GM12878 (cell line): ENCODE results near the gene MATN1. TPM values are rescaled to one million over a fixed set of nuclear protein-coding genes. Genes with fewer than 3 reads are reported as not detected.

Experiments
- ASH2L ChIP-seq: fragments of 300-600, 200-600 bp; sonication (generic); IDR thresholded peaks from 2 replicates; pipeline ENCODE4 v1.6.1; 2017; ENCODE audit warnings: low read depth, mild to moderate bottlenecking, borderline replicate concordance
- ATF2 ChIP-seq: IDR thresholded peaks from 2 replicates; pipeline ENCODE4 v1.6.1; 2012; ENCODE audit warnings: low read length, inconsistent platforms
- BCLAF1 ChIP-seq: fragments of 450-650 bp; IDR thresholded peaks from 2 replicates; pipeline ENCODE4 v1.6.1; 2017; ENCODE audit warnings: antibody characterized with exemption, mild to moderate bottlenecking, moderate library complexity
- CHD2 ChIP-seq: IDR thresholded peaks from 2 replicates; pipeline ENCODE4 v1.6.1; 2011; ENCODE audit warnings: low read depth, low read length, improper control_type of control experiment, borderline replicate concordance
- DPF2 ChIP-seq: fragments of 450-650 bp; IDR thresholded peaks from 2 replicates; pipeline ENCODE4 v1.6.1; 2017; ENCODE audit warnings: mild to moderate bottlenecking
- ETV6 ChIP-seq, 2 experiments: fragments of 450-650 bp in 1 of 2; IDR thresholded peaks in 1 of 2; conservative IDR thresholded peaks in 1 of 2; 2 replicates each; pipeline ENCODE4 v1.6.1; 2014; ENCODE audit warnings: antibody characterized with exemption in 1 of 2, borderline replicate concordance in 1 of 2, low read depth in 1 of 2, mild to moderate bottlenecking in 1 of 2, moderate library complexity in 1 of 2
- FOXM1 ChIP-seq: IDR thresholded peaks from 2 replicates; pipeline ENCODE4 v1.6.1; 2012; ENCODE audit warnings: low read depth, mild to moderate bottlenecking, inconsistent platforms, low read length, moderate library complexity
- HDAC6 ChIP-seq: fragments of 200-600 bp; sonication (generic); IDR thresholded peaks from one replicate; pipeline ENCODE4 v1.8.0; 2017; ENCODE audit warnings: antibody characterized with exemption; ENCODE audit not compliant: unreplicated experiment
- JUND ChIP-seq: IDR thresholded peaks from 2 replicates; pipeline ENCODE4 v1.6.1; 2012; ENCODE audit warnings: low read depth, mild to moderate bottlenecking, low read length, improper control_type of control experiment, moderate library complexity
- MYC ChIP-seq: IDR thresholded peaks from 2 replicates; pipeline ENCODE4 v1.6.1; 2011; ENCODE audit warnings: mild to moderate bottlenecking, low read length, moderate library complexity, inconsistent platforms; ENCODE audit not compliant: insufficient read depth, insufficient replicate concordance, insufficient read length, severe bottlenecking
- NFIC ChIP-seq: IDR thresholded peaks from 2 replicates; pipeline ENCODE4 v1.6.1; 2012; ENCODE audit warnings: low read depth, mild to moderate bottlenecking, inconsistent platforms, low read length, moderate library complexity
- NFXL1 ChIP-seq: fragments of 450-650 bp; IDR thresholded peaks from 2 replicates; pipeline ENCODE4 v1.6.1; 2017; ENCODE audit warnings: antibody characterized with exemption, mild to moderate bottlenecking, borderline replicate concordance
- NFYA ChIP-seq: IDR thresholded peaks from 2 replicates; pipeline ENCODE4 v1.6.1; 2011; ENCODE audit warnings: low read depth, mild to moderate bottlenecking, low read length, improper control_type of control experiment, borderline replicate concordance
- NRF1 ChIP-seq: conservative IDR thresholded peaks from 2 replicates; pipeline ENCODE4 v1.6.1; 2011; ENCODE audit warnings: mild to moderate bottlenecking, low read depth, low read length, improper control_type of control experiment
- POU2F2 ChIP-seq: IDR thresholded peaks from 3 replicates; pipeline ENCODE4 v1.6.1; 2011; ENCODE audit warnings: low read depth, mild to moderate bottlenecking, low read length, borderline replicate concordance
- PRDM15 ChIP-seq: fragments of 450-650 bp; formaldehyde crosslinking; IDR thresholded peaks from 2 replicates; pipeline ENCODE4 v1.4.0; 2020; ENCODE audit warnings: mild to moderate bottlenecking, moderate library complexity
- SMAD5 ChIP-seq: IDR thresholded peaks from 2 replicates; pipeline ENCODE4 v1.6.1; 2016; ENCODE audit warnings: antibody characterized with exemption, low read depth
- SREBF1 ChIP-seq: IDR thresholded peaks from 2 replicates; pipeline ENCODE4 v1.6.1; 2012; ENCODE audit warnings: mild to moderate bottlenecking, low read length
- STAT1 ChIP-seq: fragments of 450-650 bp; conservative IDR thresholded peaks from 2 replicates; pipeline ENCODE4 v1.6.1; 2014; ENCODE audit warnings: antibody characterized with exemption, mild to moderate bottlenecking
- STAT3 ChIP-seq: IDR thresholded peaks from 2 replicates; pipeline ENCODE4 v1.6.1; 2011; ENCODE audit warnings: low read depth, low read length, improper control_type of control experiment
- TCF7 ChIP-seq: IDR thresholded peaks from 2 replicates; pipeline ENCODE4 v1.6.1; 2014; ENCODE audit warnings: antibody characterized with exemption, borderline replicate concordance
- ZNF217 ChIP-seq: fragments of 450-650 bp; IDR thresholded peaks from 2 replicates; pipeline ENCODE4 v1.6.1; 2017; ENCODE audit warnings: antibody characterized with exemption, mild to moderate bottlenecking
- ZSCAN29 ChIP-seq: fragments of 450-650 bp; IDR thresholded peaks from 2 replicates; pipeline ENCODE4 v1.6.1; 2017; ENCODE audit warnings: mild to moderate bottlenecking, moderate library complexity
- polyA plus RNA-seq, 11 experiments: library from polyadenylated mRNA; depleted of rRNA in 4 of 11; unstranded in 6 of 11; stranded (reverse) in 5 of 11; fragments of >200 nt; fragmentation: Nextera tagmentation in 4 of 11; fragmentation: Illumina TruSeq in 1 of 11; extraction: Ambion mirVana in 4 of 11; extraction: Trizol in 1 of 11; gene quantifications; 1 replicate in 1 of 11; 2 replicates in 10 of 11; pipeline versions ENCODE4 v1.2.1 to v1.2.3, GENCODE V29; 2011 to 2016; ENCODE audit warnings: inconsistent platforms in 2 of 11, missing spikeins in 2 of 11, low read depth in 1 of 11
- total RNA-seq, 4 experiments: library from RNA; depleted of rRNA in 3 of 4; stranded (reverse); fragments of >200 nt in 3 of 4; fragmentation: Illumina TruSeq in 1 of 4; extraction: Trizol in 1 of 4; gene quantifications; 2 replicates each; pipeline versions ENCODE4 v1.2.1 to v1.2.3, GENCODE V29; 2013 to 2021

Gene MATN1
- total and polyA plus RNA-seq, 10 of the 15 experiments (the other 5 are each of a cell fraction or from before 2014, with no cell fraction given): 0.04 to 0.50 (median 0.10) TPM; not detected in 1

- TF ChIP-seq ZNF217 (no peak; the same call in 1 of the 2 replicates), JUND (no peak), PRDM15 (CRISPR knock-in tag) (no peak), DPF2 (peak; percentile 91), ZSCAN29 (no peak), NRF1 (no peak), STAT1 (0 out of 2 replicates have a peak, but pooled peaks have one; percentile 10), NFIC (no peak), ASH2L (no peak), TCF7 (no peak; the same call in 1 of the 2 replicates), STAT3 (no peak), SMAD5 (peak; percentile 31; the same call in 1 of the 2 replicates), FOXM1 (no peak), ETV6 (conservative IDR thresholded peaks at IDR 0.05 in 1 of 2, IDR thresholded peaks at IDR 0.05 in 1 of 2; ENCODE audit: borderline replicate concordance in 1 of 2, low read depth in 1 of 2) (peak in 1 of 2 experiments; percentile 76; a peak in 2 of 4 replicates), NFXL1 (no peak), ATF2 (no peak), BCLAF1 (no peak), CHD2 (peak; percentile 76; the same call in 1 of the 2 replicates), POU2F2 (peak; percentile 42; the same call in 2 of the 3 replicates), MYC (no peak), NFYA (no peak), SREBF1 (no peak), HDAC6 (no peak)
These were observed 31.3 kb upstream of the MATN1 start (continued) for GRCh38 chr1:30754684-30755171.
